Measurements from ENCODE around the gene LHPP.

Gene LHPP

GRCh38 chr10:124627866-124628675 lies 166.4 kb downstream of the LHPP start:
- no peak for TF ChIP-seq ZNF274 (IDR thresholded peaks at IDR 0.05; ENCODE audit: low read depth, low read length)
- H3K4me3 ChIP-seq (ENCODE audit: low read length): no peak overlapping the region

DNA sequence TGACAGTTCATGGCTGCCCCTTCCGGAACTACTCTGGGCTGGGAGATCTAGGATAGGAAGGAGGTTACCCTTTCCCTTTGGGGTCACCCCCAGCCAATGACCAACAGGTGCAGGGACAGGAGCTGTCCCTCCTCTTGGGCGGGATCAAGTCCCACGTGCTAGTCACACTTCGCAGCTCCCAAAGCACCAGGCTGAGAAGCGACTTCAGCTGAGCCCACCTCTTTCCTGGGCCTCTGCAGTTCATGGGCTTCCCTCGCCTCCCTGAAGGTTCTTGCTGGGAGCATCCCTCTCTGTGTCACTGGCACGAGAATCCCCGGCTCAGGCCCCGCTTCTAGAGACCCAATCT lies 167.0 kb downstream of the LHPP start:
- no peak for TF ChIP-seq ZNF274 (IDR thresholded peaks at IDR 0.05; ENCODE audit: low read depth, low read length)
- H3K4me3 ChIP-seq (ENCODE audit: low read length): no peak overlapping the region

GRCh38 chr10:124629415-124629814 lies 167.8 kb downstream of the LHPP start:
- no peak overlapping the region for H3K4me3 ChIP-seq (ENCODE audit: low read length)
- no peak for TF ChIP-seq ZNF274 (IDR thresholded peaks at IDR 0.05; ENCODE audit: low read depth, low read length)

- H3K4me3 ChIP-seq (ENCODE audit: low read length): no peak overlapping the region
- TF ChIP-seq ZNF274 (IDR thresholded peaks at IDR 0.05; ENCODE audit: low read depth, low read length): no peak
Observed at GRCh38 chr10:124629842-124630241, 168.2 kb downstream of the LHPP start.

DNA sequence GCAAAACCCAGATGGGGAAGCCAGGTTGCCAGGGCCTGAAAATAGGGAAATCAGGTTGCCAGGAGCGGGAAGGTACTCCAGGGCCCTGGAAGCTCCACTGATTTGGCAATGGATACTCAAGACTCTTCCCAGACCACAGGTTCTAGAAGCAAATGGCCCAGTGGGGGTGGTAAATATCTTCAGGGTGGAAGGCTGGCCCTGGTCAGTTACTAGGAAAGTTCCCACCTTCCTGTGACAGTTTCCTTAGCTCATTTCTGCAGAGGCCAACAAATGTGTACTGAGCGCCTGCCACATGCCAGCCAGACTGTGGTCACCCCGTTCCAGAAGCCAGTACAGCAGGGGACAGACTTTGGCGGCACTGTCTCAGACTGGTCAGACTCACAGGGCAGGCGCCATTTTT lies 168.9 kb downstream of the LHPP start:
- TF ChIP-seq ZNF274 (IDR thresholded peaks at IDR 0.05; ENCODE audit: low read depth, low read length): no peak
- no peak overlapping the region for H3K4me3 ChIP-seq (ENCODE audit: low read length)

GRCh38 chr10:124632064-124632531 lies 170.5 kb downstream of the LHPP start:
- H3K4me3 ChIP-seq (ENCODE audit: low read length): no peak overlapping the region
- no peak for TF ChIP-seq ZNF274 (IDR thresholded peaks at IDR 0.05; ENCODE audit: low read depth, low read length)

DNA sequence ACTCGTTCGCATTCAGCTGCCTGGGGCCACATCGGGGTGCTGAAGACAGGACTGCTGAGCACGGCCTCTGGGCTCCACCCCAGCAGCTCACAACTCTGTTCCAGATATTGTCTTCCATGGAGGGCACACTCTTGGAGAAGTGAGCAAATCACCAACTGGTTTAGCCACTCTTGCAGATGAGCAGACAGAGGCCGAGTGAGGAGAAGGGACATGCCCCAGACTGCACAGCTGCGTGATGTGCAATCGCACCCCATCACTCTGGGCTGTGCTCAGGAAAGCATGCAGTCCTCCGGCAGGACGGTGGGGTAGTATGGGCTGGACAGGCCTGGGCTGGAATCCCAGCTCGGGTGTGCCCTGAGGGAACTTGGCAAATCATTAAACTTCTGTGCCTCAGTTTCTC lies 170.9 kb downstream of the LHPP start:
- no peak for TF ChIP-seq ZNF274 (IDR thresholded peaks at IDR 0.05; ENCODE audit: low read depth, low read length)
- no peak overlapping the region for H3K4me3 ChIP-seq (ENCODE audit: low read length)

DNA sequence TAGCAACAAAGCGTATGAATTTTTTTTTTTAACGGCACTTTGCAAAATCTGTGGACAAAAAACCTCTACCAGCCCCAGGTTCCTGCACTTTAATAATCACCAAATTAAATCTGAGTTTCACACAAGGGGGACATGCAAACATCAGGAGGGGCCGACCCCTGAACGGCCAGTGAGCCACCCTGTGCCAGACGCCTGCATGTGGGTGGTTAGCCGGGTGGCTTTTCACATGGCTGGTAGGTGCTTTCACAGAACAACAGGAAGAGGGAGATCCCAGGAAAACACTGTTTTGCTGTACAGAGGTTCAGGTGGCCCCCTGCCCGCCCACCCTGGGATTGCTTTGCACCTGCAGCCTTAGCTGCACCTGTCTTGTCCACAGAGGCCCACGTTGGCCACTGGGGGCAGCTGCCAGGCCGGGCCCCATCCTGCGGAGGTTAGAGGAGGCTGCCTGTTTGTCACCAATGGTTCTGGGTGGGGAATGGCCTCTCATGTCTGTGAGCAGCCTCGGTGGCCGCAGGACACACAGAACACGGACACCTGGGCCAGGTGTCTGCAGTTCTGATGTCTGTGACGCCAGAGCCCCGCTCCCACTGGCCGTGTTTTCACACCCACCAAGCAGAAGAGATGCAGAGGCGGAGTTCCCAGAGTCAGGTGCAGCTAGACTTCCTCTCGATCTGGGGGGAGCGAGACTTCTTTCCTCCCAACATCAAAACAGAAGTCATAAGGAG lies 174.8 kb downstream of the LHPP start:
- H3K4me3 ChIP-seq (ENCODE audit: low read length): no peak overlapping the region
- no peak for TF ChIP-seq ZNF274 (IDR thresholded peaks at IDR 0.05; ENCODE audit: low read depth, low read length)

GRCh38 chr10:124637091-124637700 lies 175.6 kb downstream of the LHPP start:
- TF ChIP-seq ZNF274 (IDR thresholded peaks at IDR 0.05; ENCODE audit: low read depth, low read length): no peak
- no peak overlapping the region for H3K4me3 ChIP-seq (ENCODE audit: low read length)

- no peak overlapping the region for H3K4me3 ChIP-seq (ENCODE audit: low read length)
- no peak for TF ChIP-seq ZNF274 (IDR thresholded peaks at IDR 0.05; ENCODE audit: low read depth, low read length)
Observed at GRCh38 chr10:124637746-124638145, 176.1 kb downstream of the LHPP start.

DNA sequence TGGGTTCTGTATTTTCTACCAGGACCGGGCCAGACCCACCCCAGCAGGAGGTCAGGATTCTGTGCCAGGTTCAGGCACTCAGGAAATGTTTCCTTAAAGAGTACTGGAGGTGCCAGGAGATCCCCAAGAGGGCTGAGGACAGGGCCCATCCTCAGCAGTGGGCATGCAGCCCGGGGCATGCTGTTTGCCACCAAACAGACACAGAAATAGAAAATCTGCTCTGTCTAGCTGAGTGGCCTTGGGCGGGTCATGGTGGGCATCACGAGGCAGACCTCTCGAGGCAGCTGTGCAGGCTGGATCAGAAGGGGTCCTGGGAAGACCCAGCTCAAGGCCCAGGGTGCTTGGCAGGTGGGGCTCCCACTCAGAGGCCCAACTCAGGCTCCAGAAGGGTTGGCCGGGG lies 177.6 kb downstream of the LHPP start:
- TF ChIP-seq ZNF274 (IDR thresholded peaks at IDR 0.05; ENCODE audit: low read depth, low read length): no peak
- no peak overlapping the region for H3K4me3 ChIP-seq (ENCODE audit: low read length)

DNA sequence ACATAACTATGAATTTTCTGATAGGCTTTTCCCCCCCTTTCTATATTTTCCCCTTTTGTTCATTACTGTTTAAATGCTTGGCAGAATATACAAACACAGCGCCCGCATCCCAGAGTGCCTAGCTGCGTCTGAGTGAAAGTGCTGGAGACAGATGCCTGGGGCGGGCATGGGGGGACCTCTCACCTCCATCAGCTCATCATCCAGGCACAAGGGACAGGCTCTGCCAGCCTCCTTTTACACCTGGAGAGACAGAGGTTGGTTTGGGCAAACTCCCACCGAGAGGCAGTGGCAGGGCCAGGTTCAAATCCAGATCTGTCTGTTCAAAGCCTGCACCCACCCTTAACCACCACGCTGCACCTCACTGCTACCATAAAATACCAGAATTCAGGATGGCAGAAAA lies 178.0 kb downstream of the LHPP start:
- no peak for TF ChIP-seq ZNF274 (IDR thresholded peaks at IDR 0.05; ENCODE audit: low read depth, low read length)

DNA sequence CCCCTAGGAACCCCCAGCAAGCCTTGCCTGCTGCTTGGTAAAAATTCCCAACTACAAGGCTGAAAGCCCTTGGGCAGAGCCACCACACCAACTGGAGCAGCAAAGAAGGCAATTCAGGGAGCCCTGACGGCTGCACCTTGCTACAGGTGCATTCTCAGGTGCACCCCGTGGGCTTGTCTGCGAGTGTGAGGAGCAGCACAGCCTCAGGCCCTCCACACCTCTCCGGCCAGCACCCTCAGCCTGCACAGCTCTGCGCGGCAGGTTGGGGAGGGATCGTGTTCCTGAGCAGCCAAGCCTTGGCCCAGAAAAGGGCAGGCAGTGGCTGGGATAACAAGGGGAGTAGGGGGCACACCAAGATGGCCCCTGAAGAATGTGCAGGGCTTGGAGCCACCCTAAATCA lies 178.4 kb downstream of the LHPP start:
- H3K4me3 ChIP-seq (ENCODE audit: low read length): no peak overlapping the region
- TF ChIP-seq ZNF274 (IDR thresholded peaks at IDR 0.05; ENCODE audit: low read depth, low read length): no peak

More for the DNA sequence above, 178.0 kb downstream of the LHPP start:
- H3K4me3 ChIP-seq (ENCODE audit: low read length): no peak overlapping the region

DNA sequence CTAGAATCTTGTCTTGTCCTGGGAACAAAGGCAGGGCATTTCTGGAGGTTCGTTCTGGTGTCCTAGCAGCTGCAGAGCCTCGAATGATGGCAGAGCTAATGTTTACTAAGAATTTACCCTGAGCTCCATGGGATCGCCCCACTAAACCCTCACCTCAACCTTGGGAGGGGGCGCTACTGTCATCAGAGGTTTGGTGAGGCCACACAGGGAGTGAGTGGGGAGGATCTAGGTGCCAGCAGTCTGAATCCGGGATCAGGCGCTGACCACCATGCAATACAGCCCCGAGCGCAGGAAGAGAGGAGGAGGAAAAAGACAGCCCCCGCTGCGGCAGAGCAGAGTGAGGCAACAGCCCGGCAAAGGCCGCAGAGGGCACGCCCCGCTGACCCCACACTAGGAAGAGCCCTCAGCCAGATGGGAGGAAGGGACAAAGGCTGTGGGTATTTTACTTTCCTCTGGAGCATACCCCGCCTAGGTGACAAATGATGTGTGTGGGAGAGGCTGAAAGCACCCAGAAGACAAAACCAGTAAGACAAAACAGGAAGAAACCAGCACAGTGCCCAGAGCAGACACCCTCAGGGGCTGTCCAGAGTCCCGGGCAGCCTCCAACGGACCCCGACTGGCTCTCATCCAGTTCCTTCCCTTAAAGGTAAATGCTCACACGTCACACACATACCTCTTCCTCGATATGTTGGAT lies 179.1 kb downstream of the LHPP start:
- H3K4me3 ChIP-seq (ENCODE audit: low read length): no peak overlapping the region
- TF ChIP-seq ZNF274 (IDR thresholded peaks at IDR 0.05; ENCODE audit: low read depth, low read length): no peak
